Panc1 (cell line): Measurements from ENCODE around the gene USP43. TPM values are rescaled to one million over a fixed set of nuclear protein-coding genes. Genes with fewer than 3 reads are reported as not detected.

ENCODE experiments used
- ATAC-seq: fragments of 200-7000 bp; cut with Tn5 transposase; 2 replicates; pipeline ENCODE4 v1.9.1; 2020; ENCODE audit warnings: mild to moderate bottlenecking, moderate library complexity
- BruUV-seq: library from RNA; stranded (reverse); fragments of 400-500 nt; replicated peaks from 2 replicates; lab custom pipeline; 2021; lab: Mats Ljungman, UMichigan
- CTCF ChIA-PET: fragments of 300-600 bp; sonication (Branson Sonifier 250); formaldehyde crosslinking; loops from one replicate; lab custom pipeline; 2022; ENCODE audit warnings: antibody characterized with exemption; lab: Charles Lee
- POLR2A ChIA-PET: fragments of 300-600 bp; sonication (Branson Sonifier 250); formaldehyde crosslinking; loops from one replicate; lab custom pipeline; 2022; ENCODE audit warnings: antibody characterized with exemption; lab: Charles Lee
- DNase-seq: peaks from one replicate; pipeline ENCODE4 v3.0.0-alpha.2; 2010; ENCODE audit warnings: low read depth, low spot score
- H3K27ac ChIP-seq: 2 replicates; pipeline ENCODE4 v1.5.1; 2011; ENCODE audit warnings: mild to moderate bottlenecking, low read length, inconsistent platforms
- H3K27me3 ChIP-seq: fragments of 200-500 bp; sonication (Bioruptor generic); 2 replicates; pipeline ENCODE4 v1.6.0; 2014; ENCODE audit warnings: low read length, inconsistent platforms; ENCODE audit not compliant: control insufficient read depth, insufficient read depth
- H3K36me3 ChIP-seq: fragments of 200-500 bp; sonication (Bioruptor generic); 2 replicates; pipeline ENCODE4 v1.5.1; 2014; ENCODE audit warnings: inconsistent platforms, mild to moderate bottlenecking, low read length, moderate library complexity; ENCODE audit not compliant: control insufficient read depth, insufficient read depth
- H3K4me1 ChIP-seq: 2 replicates; pipeline ENCODE4 v1.5.1; 2011; ENCODE audit warnings: inconsistent platforms, mild to moderate bottlenecking, low read length, moderate library complexity; ENCODE audit not compliant: control insufficient read depth, insufficient read depth
- H3K4me3 ChIP-seq, 2 experiments: 2 replicates each; pipeline ENCODE4 v1.5.1; 2011 to 2012; ENCODE audit warnings: low read depth in 2 of 2, low read length in 2 of 2, mild to moderate bottlenecking in 2 of 2, inconsistent platforms in 1 of 2, moderate library complexity in 1 of 2
- H3K9me3 ChIP-seq: fragments of 200-500 bp; sonication (Bioruptor generic); 2 replicates; pipeline ENCODE4 v1.5.1; 2014; ENCODE audit warnings: low read depth, mild to moderate bottlenecking, inconsistent platforms, low read length, moderate library complexity; ENCODE audit not compliant: control insufficient read depth, insufficient read depth
- POLR2AphosphoS5 ChIP-seq: IDR thresholded peaks from 2 replicates; pipeline ENCODE4 v1.6.1; 2012; ENCODE audit warnings: mild to moderate bottlenecking, low read depth, low read length, moderate library complexity
- REST ChIP-seq, 2 experiments: IDR thresholded peaks; 2 replicates each; pipeline ENCODE4 v1.6.1; 2011 to 2012; ENCODE audit warnings: low read depth in 2 of 2, control low read depth in 1 of 2, low read length in 1 of 2, mild to moderate bottlenecking in 1 of 2, moderate library complexity in 1 of 2; ENCODE audit not compliant: insufficient read depth in 1 of 2
- SIN3A ChIP-seq: IDR thresholded peaks from 2 replicates; pipeline ENCODE4 v1.6.1; 2012; ENCODE audit warnings: low read depth, mild to moderate bottlenecking, low read length, moderate library complexity, borderline replicate concordance; ENCODE audit not compliant: insufficient read depth
- TCF7L2 ChIP-seq: IDR thresholded peaks from 2 replicates; pipeline ENCODE4 v1.6.1; 2011; ENCODE audit warnings: mild to moderate bottlenecking, low read depth, low read length, inconsistent platforms
- in situ Hi-C: cut with HindIII; loops from 2 replicates; pipeline ENCODE4 v1.10.0; 2016; ENCODE audit warnings: low sequenced_read_pairs, low pct_unique_long_range_greater_than_20kb
- intact Hi-C: fragments of 100-400 bp; cut with micrococcal nuclease; formaldehyde crosslinking; loops from one replicate; pipeline ENCODE4 v1.10.0; 2022; ENCODE audit not compliant: unreplicated experiment
- total RNA-seq: library from RNA; stranded (reverse); gene quantifications from one replicate; pipeline ENCODE4 v1.2.1, GENCODE V29; 2021; ENCODE audit not compliant: unreplicated experiment
- TF ChIP-seq, protein P1 (sequence below): fragments of 450-650 bp; IDR thresholded peaks from 2 replicates; pipeline ENCODE4 v1.5.1; 2017; ENCODE audit warnings: mild to moderate bottlenecking

Gene USP43
- total RNA-seq, 1 experiment from 2014 or later: 7.3 TPM

GRCh38 chr17:9703781-9704082 lies 58.4 kb downstream of the USP43 start:
- ChIA-PET CTCF (no interaction called here), POLR2A (no interaction called here)
- ATAC-seq: no peak
- DNase-seq: no peak
- H3K27me3 ChIP-seq: no peaks in the 10 kb centered on the region
- H3K4me1 ChIP-seq: no peaks in the 10 kb centered on the region
- intact Hi-C loops: no loop called here
- H3K27ac ChIP-seq: no peak overlapping the region
- TF ChIP-seq REST (IDR thresholded peaks at IDR 0.05; ENCODE audit: insufficient read depth in 1 of 2, low read depth in 2 of 2, low read length in 1 of 2): no peak
- no peak for TF ChIP-seq TCF7L2
- TF ChIP-seq SIN3A: no peak
- TF ChIP-seq, protein P1, sequence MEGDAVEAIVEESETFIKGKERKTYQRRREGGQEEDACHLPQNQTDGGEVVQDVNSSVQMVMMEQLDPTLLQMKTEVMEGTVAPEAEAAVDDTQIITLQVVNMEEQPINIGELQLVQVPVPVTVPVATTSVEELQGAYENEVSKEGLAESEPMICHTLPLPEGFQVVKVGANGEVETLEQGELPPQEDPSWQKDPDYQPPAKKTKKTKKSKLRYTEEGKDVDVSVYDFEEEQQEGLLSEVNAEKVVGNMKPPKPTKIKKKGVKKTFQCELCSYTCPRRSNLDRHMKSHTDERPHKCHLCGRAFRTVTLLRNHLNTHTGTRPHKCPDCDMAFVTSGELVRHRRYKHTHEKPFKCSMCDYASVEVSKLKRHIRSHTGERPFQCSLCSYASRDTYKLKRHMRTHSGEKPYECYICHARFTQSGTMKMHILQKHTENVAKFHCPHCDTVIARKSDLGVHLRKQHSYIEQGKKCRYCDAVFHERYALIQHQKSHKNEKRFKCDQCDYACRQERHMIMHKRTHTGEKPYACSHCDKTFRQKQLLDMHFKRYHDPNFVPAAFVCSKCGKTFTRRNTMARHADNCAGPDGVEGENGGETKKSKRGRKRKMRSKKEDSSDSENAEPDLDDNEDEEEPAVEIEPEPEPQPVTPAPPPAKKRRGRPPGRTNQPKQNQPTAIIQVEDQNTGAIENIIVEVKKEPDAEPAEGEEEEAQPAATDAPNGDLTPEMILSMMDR: no peak
- no peak for TF ChIP-seq POLR2AphosphoS5
- no TSS peak for BruUV-seq
- in situ Hi-C loops: no loop called here
- H3K4me3 ChIP-seq: no peak overlapping the region
- H3K9me3 ChIP-seq: no peaks in the 10 kb centered on the region
- no peaks in the 10 kb centered on the region for H3K36me3 ChIP-seq

DNA sequence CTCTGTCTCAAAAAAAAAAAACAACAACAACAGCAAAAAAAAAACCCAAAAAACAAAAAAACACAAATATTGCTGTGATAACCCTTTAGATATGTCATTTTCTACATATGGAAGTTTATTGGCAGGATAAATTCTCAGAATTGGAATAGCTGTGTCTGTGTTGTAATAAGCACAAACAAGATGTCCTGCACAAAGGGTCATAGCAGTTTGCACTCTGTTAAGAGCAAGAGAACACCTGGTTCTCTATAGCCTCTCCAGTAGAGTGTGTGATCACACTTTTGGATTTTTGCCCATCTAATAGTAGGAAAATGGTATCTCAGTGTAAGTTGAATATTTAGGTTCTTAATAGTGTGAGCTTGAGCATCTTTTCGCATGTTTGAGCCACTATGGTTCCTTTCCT lies 60.4 kb downstream of the USP43 start:
- H3K4me3 ChIP-seq: no peak overlapping the region
- ChIA-PET POLR2A (no interaction called here), CTCF (no interaction called here)
- no peaks in the 10 kb centered on the region for H3K36me3 ChIP-seq
- H3K9me3 ChIP-seq: no peaks in the 10 kb centered on the region
- no peak overlapping the region for H3K27ac ChIP-seq
- intact Hi-C loops: no loop called here
- H3K27me3 ChIP-seq: no peaks in the 10 kb centered on the region
- in situ Hi-C loops: no loop called here
- DNase-seq (no peak), ATAC-seq (no peak)
- H3K4me1 ChIP-seq: no peaks in the 10 kb centered on the region
- no TSS peak for BruUV-seq
- TF ChIP-seq POLR2AphosphoS5: no peak
- TF ChIP-seq, protein P1: no peak
- no peak for TF ChIP-seq SIN3A
- TF ChIP-seq REST (IDR thresholded peaks at IDR 0.05; ENCODE audit: insufficient read depth in 1 of 2, low read depth in 2 of 2, low read length in 1 of 2): no peak
- no peak for TF ChIP-seq TCF7L2
